PC-3 (cell line): ENCODE measurements around the gene FGGY.

Experiments used
- CTCF ChIP-seq: fragments of 300-600 bp; sonication (generic); conservative IDR thresholded peaks from 2 replicates; pipeline ENCODE4 v1.5.1; 2017; ENCODE audit warnings: antibody characterized with exemption, low read depth, mild to moderate bottlenecking, low read length
- EZH2 ChIP-seq: fragments of 300-600 bp; sonication (generic); IDR thresholded peaks from one replicate; pipeline ENCODE4 v1.6.1; 2017; ENCODE audit warnings: antibody characterized with exemption, mild to moderate bottlenecking, low read length; ENCODE audit not compliant: unreplicated experiment
- EZH2phosphoT487 ChIP-seq: fragments of 300-600 bp; sonication (generic); IDR thresholded peaks from 2 replicates; pipeline ENCODE4 v1.6.1; 2018; ENCODE audit warnings: mild to moderate bottlenecking, antibody characterized with exemption, low read length, borderline replicate concordance

GRCh38 chr1:59412718-59413326 is 115.9 kb downstream of the FGGY start:
- no peak for TF ChIP-seq CTCF
- no peak for TF ChIP-seq EZH2
- TF ChIP-seq EZH2phosphoT487, result no peak
